ENCODE measurements around the gene CADPS2. TPM values are rescaled to one million over a fixed set of nuclear protein-coding genes. Genes with fewer than 3 reads are reported as not detected.
A peak's percentile ranks its signal among the peaks of the same experiment; 100 is the strongest.

Gene CADPS2
- total RNA-seq, 1 donor from 2014 or later, result 12.0 TPM

GRCh38 chr7:122457969-122458368 lies 428.3 kb downstream of the CADPS2 start:
- DNase-seq (ENCODE audit: low spot score), result no peak

- DNase-seq (ENCODE audit: low spot score), result no peak
Observed at GRCh38 chr7:122457325-122457724, 428.9 kb downstream of the CADPS2 start.

GRCh38 chr7:122454776-122455507 lies 431.3 kb downstream of the CADPS2 start:
- DNase-seq (ENCODE audit: low spot score), result no peak

- no peak for DNase-seq (ENCODE audit: low spot score)
Observed at GRCh38 chr7:122453432-122453831, 432.8 kb downstream of the CADPS2 start.

- no peak for DNase-seq (ENCODE audit: low spot score)
Observed at GRCh38 chr7:122448893-122449589, 437.2 kb downstream of the CADPS2 start.

GRCh38 chr7:122442929-122443328 lies 443.3 kb downstream of the CADPS2 start:
- no peak for DNase-seq (ENCODE audit: low spot score)

GRCh38 chr7:122438492-122438891 lies 447.8 kb downstream of the CADPS2 start:
- no peak for DNase-seq (ENCODE audit: low spot score)

GRCh38 chr7:122438006-122438405 lies 448.3 kb downstream of the CADPS2 start:
- DNase-seq (ENCODE audit: low spot score), result no peak

- DNase-seq (ENCODE audit: low spot score), result no peak
Observed at GRCh38 chr7:122433765-122434164, 452.5 kb downstream of the CADPS2 start.

GRCh38 chr7:122430710-122431109 lies 455.6 kb downstream of the CADPS2 start:
- no peak for DNase-seq (ENCODE audit: low spot score)

- no peak for DNase-seq (ENCODE audit: low spot score)
Observed at GRCh38 chr7:122429926-122430325, 456.3 kb downstream of the CADPS2 start.

- DNase-seq (ENCODE audit: low spot score), result no peak
Observed at GRCh38 chr7:122425731-122426130, 460.5 kb downstream of the CADPS2 start.

GRCh38 chr7:122423591-122423990 lies 462.7 kb downstream of the CADPS2 start:
- no peak for DNase-seq (ENCODE audit: low spot score)

GRCh38 chr7:122416336-122416735 lies 469.9 kb downstream of the CADPS2 start:
- no peak for DNase-seq (ENCODE audit: low spot score)

- DNase-seq (ENCODE audit: low spot score), result no peak
Observed at GRCh38 chr7:122415510-122415909, 470.8 kb downstream of the CADPS2 start.

GRCh38 chr7:122413339-122413738 lies 472.9 kb downstream of the CADPS2 start:
- DNase-seq (ENCODE audit: low spot score), result no peak

- peak; percentile 92 for DNase-seq (ENCODE audit: low spot score)
Observed at GRCh38 chr7:122412883-122413282, 473.4 kb downstream of the CADPS2 start.

GRCh38 chr7:122412441-122412840 lies 473.8 kb downstream of the CADPS2 start:
- no peak for DNase-seq (ENCODE audit: low spot score)

GRCh38 chr7:122407195-122407594 lies 479.1 kb downstream of the CADPS2 start:
- no peak for DNase-seq (ENCODE audit: low spot score)

- no peak for DNase-seq (ENCODE audit: low spot score)
Observed at GRCh38 chr7:122403113-122403512, 483.1 kb downstream of the CADPS2 start.

- DNase-seq (ENCODE audit: low spot score), result no peak
Observed at GRCh38 chr7:122402235-122402634, 484.0 kb downstream of the CADPS2 start.

- DNase-seq (ENCODE audit: low spot score), result no peak
Observed at GRCh38 chr7:122397381-122397780, 488.9 kb downstream of the CADPS2 start.

GRCh38 chr7:122394512-122394911 lies 491.7 kb downstream of the CADPS2 start:
- DNase-seq (ENCODE audit: low spot score), result no peak

All from umbilical cord (tissue), 2 donors.